ENCODE measurements around the gene GRM7. TPM values are rescaled to one million over a fixed set of nuclear protein-coding genes. Genes with fewer than 3 reads are reported as not detected.

GRM7 gene
- total and polyA plus RNA-seq, 2 experiments from 2014 or later, result 0.62 to 1.7 TPM

DNA sequence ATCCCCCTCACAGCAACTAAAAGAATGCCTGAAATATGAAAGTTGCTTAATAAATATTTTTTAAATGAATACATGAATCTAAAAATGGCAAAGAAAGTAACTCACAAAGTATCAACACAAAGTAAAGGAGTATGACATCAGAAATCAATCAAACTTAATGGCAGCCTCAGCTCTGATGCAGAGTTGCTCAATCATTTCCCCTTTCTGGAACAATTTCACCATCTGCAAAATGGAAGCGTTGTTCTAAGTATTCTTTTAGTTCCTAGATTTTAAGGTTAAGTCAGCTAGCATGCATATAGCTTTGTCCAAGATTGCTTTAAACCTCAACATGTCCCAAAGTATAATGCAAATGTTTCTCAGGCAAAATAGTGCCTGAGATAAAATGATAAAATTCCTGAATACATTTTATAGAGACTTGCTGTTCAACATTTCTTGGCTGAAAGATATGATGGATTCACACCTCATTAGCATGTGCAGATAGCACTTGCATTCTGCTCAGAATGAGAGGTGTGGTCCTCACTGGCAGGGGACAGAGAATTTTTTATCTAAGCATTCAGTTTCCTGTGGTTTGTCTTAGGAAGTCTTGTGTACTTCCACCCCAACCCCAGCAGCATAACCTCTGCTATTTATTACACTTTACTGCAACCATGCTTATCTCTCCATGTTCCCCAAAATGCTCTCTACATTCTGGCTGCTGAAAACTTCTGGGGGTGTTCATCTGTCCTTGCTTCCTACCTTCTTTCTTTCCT, 429.3 kb downstream of the GRM7 start:
- TF ChIP-seq, protein P1, sequence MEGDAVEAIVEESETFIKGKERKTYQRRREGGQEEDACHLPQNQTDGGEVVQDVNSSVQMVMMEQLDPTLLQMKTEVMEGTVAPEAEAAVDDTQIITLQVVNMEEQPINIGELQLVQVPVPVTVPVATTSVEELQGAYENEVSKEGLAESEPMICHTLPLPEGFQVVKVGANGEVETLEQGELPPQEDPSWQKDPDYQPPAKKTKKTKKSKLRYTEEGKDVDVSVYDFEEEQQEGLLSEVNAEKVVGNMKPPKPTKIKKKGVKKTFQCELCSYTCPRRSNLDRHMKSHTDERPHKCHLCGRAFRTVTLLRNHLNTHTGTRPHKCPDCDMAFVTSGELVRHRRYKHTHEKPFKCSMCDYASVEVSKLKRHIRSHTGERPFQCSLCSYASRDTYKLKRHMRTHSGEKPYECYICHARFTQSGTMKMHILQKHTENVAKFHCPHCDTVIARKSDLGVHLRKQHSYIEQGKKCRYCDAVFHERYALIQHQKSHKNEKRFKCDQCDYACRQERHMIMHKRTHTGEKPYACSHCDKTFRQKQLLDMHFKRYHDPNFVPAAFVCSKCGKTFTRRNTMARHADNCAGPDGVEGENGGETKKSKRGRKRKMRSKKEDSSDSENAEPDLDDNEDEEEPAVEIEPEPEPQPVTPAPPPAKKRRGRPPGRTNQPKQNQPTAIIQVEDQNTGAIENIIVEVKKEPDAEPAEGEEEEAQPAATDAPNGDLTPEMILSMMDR (IDR thresholded peaks at IDR 0.05; ENCODE audit: low read depth, low read length), result no peak
- H3K27me3 ChIP-seq, result no peaks in the 10 kb centered on the region
- H3K27ac ChIP-seq, result no peak overlapping the region
- H3K9me3 ChIP-seq (ENCODE audit: low read depth), result no peaks in the 10 kb centered on the region
- H3K4me3 ChIP-seq, result no peak overlapping the region
- DNase-seq (ENCODE audit: low read depth in 1 of 2, low spot score in 1 of 2), result peak in 1 of 2 donors; percentile 49
- H3K36me3 ChIP-seq, result no peaks in the 10 kb centered on the region
- peaks cover 6% of the 10 kb centered on the region for H3K4me1 ChIP-seq (ENCODE audit: low read depth)

DNA sequence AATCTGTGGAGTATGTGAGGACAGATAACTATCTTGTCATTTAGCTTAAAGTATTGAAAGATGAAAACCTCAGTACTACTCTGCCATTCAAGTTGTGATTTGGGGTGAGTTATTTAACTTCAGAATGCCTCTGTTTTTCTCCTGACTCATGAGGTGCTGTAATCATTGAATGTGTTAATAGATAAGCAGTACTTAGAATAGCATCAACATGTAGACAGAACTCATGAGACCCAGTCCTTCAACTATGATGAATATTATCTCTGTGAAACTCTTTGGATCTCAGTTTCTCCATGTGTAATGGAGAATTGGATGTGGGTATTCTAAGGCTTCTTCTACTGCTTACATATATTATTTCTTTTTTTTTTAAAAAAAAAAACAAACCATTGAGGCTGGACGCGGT, 431.4 kb downstream of the GRM7 start:
- DNase-seq (ENCODE audit: low read depth in 1 of 2, low spot score in 1 of 2), result peak in 1 of 2 donors; percentile 2
- TF ChIP-seq, protein P1 (IDR thresholded peaks at IDR 0.05; ENCODE audit: low read depth, low read length), result no peak
- Histone ChIP-seq H3K36me3 (no peaks in the 10 kb centered on the region), H3K9me3 (ENCODE audit: low read depth) (no peaks in the 10 kb centered on the region), H3K4me3 (no peak overlapping the region), H3K27ac (no peak overlapping the region), H3K4me1 (ENCODE audit: low read depth) (peaks cover 6% of the 10 kb centered on the region), H3K27me3 (no peaks in the 10 kb centered on the region)

DNA sequence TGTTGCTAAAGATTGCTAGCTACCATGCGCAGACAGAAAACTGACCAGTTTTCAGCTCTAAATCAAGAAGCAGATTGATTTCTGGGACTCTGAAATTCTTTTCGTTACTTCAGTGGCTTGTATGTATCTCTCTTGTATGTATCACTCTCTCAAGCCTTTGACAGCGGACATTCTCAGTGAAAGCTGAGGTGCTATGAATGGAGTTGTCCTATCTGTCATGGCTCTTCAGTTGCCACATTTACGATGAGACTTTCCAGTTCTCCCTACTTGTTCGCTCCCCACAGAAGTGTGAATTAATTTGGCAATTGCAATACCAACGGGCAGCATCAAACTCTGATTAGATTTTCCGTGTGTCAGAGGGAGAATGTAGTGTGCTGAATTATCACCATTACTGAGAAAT, 432.4 kb downstream of the GRM7 start:
- TF ChIP-seq, protein P1 (IDR thresholded peaks at IDR 0.05; ENCODE audit: low read depth, low read length), result no peak
- H3K9me3 ChIP-seq (ENCODE audit: low read depth), result no peaks in the 10 kb centered on the region
- H3K36me3 ChIP-seq, result no peaks in the 10 kb centered on the region
- DNase-seq (ENCODE audit: low read depth in 1 of 2, low spot score in 1 of 2), result peak in 1 of 2 donors; percentile 44
- H3K4me1 ChIP-seq (ENCODE audit: low read depth), result peaks cover 6% of the 10 kb centered on the region
- H3K27me3 ChIP-seq, result no peaks in the 10 kb centered on the region
- H3K27ac ChIP-seq, result no peak overlapping the region
- H3K4me3 ChIP-seq, result no peak overlapping the region

DNA sequence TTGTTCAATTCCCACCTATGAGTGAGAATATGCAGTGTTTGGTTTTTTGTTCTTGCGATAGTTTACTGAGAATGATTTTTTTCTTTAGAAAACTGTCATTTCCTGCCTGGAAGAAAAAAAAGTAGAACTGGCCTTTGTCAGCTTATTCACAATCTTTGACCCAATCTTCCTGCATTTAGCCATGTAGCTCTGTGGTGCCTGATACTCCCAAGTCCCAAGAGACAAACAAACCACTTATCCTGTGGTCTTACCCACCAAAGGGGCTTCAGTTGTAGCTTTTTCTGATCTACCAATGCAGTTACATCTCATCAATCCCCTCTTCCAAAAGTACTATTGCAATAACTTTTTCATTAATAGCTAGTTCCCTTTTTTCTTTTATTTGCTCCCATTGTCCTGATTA, 444.6 kb downstream of the GRM7 start:
- Histone ChIP-seq H3K27me3 (no peaks in the 10 kb centered on the region), H3K36me3 (no peaks in the 10 kb centered on the region), H3K27ac (no peak overlapping the region), H3K4me1 (ENCODE audit: low read depth) (no peaks in the 10 kb centered on the region), H3K9me3 (ENCODE audit: low read depth) (no peaks in the 10 kb centered on the region), H3K4me3 (no peak overlapping the region)
- TF ChIP-seq, protein P1 (IDR thresholded peaks at IDR 0.05; ENCODE audit: low read depth, low read length), result no peak
- no peak for DNase-seq (ENCODE audit: low read depth in 1 of 2, low spot score in 1 of 2)

DNA sequence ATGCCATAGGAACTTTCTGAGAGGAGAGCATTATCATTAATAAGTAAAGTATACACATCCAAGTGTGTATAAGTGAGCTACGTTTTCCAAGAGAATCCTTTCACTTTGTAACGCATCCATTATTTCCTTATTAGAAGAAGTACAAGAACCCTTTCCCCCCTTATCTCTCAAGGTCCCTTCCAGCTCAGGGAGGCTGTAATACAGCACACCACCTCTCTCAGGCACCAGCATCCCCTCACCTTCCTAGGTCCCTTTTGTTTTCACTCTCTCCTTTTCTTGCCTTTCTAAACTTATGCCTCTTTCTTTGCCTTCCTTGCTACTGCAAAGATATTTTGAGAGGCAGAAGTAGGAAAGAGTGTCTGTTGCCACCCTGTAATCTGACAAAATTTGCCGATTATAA, 446.0 kb downstream of the GRM7 start:
- H3K27ac ChIP-seq, result no peak overlapping the region
- no peak for DNase-seq (ENCODE audit: low read depth in 1 of 2, low spot score in 1 of 2)
- H3K9me3 ChIP-seq (ENCODE audit: low read depth), result no peaks in the 10 kb centered on the region
- no peak overlapping the region for H3K4me3 ChIP-seq
- TF ChIP-seq, protein P1 (IDR thresholded peaks at IDR 0.05; ENCODE audit: low read depth, low read length), result no peak
- H3K4me1 ChIP-seq (ENCODE audit: low read depth), result no peaks in the 10 kb centered on the region
- H3K36me3 ChIP-seq, result no peaks in the 10 kb centered on the region
- no peaks in the 10 kb centered on the region for H3K27me3 ChIP-seq
